ENCODE data around the gene UBE2I.

GRCh38 chr16:1320097-1320496 lies 10.7 kb downstream of the UBE2I start:
- TF ChIP-seq BCL11B (tag by site-specific recombination; IDR thresholded peaks at IDR 0.05; ENCODE audit: low read depth) (no peak), SP3 (tag by site-specific recombination; IDR thresholded peaks at IDR 0.05) (no peak), CTCF (tag by site-specific recombination; IDR thresholded peaks at IDR 0.05) (no peak), TCF7L2 (IDR thresholded peaks at IDR 0.05; ENCODE audit: borderline replicate concordance, low read depth, low read length) (no peak), ZNF274 (IDR thresholded peaks at IDR 0.05; ENCODE audit: low read length) (no peak), ZNF274 (tag by site-specific recombination; IDR thresholded peaks at IDR 0.05; ENCODE audit: borderline replicate concordance) (no peak), ZBTB26 (tag by site-specific recombination; optimal IDR thresholded peaks at IDR 0.05) (no peak), ZNF704 (tag by site-specific recombination; IDR thresholded peaks at IDR 0.05) (no peak), ZNF138 (tag by site-specific recombination; IDR thresholded peaks at IDR 0.05; ENCODE audit: borderline replicate concordance) (no peak)

Measured in HEK293 (cell line).